CD4-positive, alpha-beta T cell treated with Interleukin-1 beta for 1 hour (primary cell): ENCODE results near the gene COL9A1.

Experiments used
- DNase-seq, 2 donors: peaks; one replicate each; pipeline ENCODE4 v3.0.0-alpha.2; 2020 to 2022

The COL9A1 gene

GRCh38 chr6:70168681-70169377 lies 134.1 kb downstream of the COL9A1 start:
- no peak for DNase-seq
